Measurements from ENCODE around the gene GFOD2. TPM values are rescaled to one million over a fixed set of nuclear protein-coding genes. Genes with fewer than 3 reads are reported as not detected.

Gene GFOD2
- total and polyA plus RNA-seq, 2 experiments from 2014 or later, result 11.4 to 17.5 TPM

DNA sequence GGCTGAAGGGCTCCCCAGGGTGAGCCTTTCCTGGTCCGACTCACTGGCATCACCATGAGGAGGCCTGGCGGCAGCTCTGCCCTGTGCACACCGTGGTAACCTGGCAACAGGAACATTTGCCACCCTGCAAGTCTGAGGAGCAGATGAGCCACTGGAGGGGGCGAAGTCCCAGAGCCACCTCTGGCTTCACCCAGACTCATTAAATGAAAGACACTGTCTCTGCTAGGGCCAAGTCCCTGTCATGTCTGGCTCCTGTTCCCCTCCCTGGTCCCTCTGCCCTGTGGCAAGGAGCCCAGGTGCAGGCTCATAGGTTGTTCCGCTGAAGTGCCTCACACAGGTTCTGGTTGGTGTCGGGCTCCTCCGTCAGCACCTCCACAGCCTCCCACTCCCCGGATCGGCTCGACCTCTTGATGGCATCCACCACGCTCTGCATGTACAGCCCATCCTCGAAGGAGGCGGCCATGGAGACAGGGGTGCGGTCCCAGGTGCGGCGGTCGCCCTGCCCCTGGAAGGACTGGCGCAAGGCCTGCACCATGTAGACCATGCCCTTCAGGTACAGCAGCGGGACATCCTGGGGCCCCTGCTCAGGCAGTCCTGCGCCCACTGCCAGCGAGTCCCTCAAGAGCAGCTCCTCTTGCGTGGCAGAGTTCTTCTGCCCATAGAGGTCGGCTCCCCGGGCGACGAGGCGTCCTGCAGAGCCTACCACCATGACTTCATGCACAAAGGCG is 44.1 kb downstream of the GFOD2 start:
- no peaks in the 10 kb centered on the region for H3K9me3 ChIP-seq (ENCODE audit: low read depth)
- WGBS, 2 experiments (ENCODE audit: low coverage in 1 of 2, low lambda C conversion rate in 2 of 2, missing lambda C conversion rate in 2 of 2), result 93 to 95% methylated on average over 27 to 28 of the region's 28 CpGs

DNA sequence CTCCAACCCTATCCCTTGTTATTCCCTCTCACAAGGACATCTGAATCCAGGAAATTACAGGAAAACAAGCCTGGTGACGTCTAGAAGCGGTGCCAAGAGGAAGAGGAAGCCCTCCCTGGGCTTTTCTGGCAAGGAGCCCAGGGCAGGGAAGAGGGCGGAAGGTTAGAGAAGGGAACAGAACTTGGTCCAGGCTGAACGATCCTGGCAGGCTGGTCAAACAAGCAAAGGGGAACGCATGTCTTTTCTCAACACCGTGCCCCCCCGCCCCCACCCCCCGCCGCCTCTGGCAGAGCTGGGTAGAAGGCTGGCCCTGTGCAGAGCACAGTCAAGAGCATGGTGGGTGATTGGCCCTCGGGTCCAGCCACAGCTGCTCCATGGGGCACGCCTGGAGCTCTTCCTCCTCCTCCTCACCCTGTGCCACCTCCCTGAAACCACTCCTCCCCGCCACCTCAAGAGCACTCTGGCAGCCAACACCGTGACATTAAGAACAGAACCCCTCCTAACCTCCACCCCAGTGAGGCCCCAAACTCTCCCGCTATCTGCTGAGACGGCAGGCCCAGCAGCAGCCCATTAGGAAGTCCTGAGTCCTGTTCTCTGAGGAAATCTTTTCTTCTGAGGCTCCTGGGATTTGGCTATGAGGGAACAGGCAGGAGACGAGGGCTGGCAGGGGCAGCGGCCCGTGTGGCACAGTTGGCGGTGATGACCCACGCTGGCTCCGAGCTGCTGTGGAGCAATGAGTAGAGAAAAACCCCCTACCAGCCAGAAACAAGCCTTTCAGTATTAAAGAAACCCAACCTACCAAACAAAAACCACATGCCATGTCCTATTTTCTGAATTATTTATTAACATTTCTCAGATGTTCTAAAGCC is 45.2 kb downstream of the GFOD2 start:
- Histone ChIP-seq H3K27ac (no peak overlapping the region), H3K4me3 (no peak overlapping the region), H4K20me1 (ENCODE audit: insufficient read depth) (no peaks in the 10 kb centered on the region), H3K4me2 (ENCODE audit: unreplicated experiment) (no peak overlapping the region), H3K9me3 (ENCODE audit: low read depth) (no peaks in the 10 kb centered on the region), H2AFZ (no peak overlapping the region), H3K9ac (no peak overlapping the region), H3K9me2 (ENCODE audit: insufficient read depth) (no peaks in the 10 kb centered on the region), H3K79me2 (ENCODE audit: insufficient read depth) (no peaks in the 10 kb centered on the region), H3K4me1 (ENCODE audit: insufficient read depth) (no peaks in the 10 kb centered on the region), H3K27me3 (replicated peaks; ENCODE audit: insufficient read depth) (no peaks in the 10 kb centered on the region), H3K36me3 (ENCODE audit: low read depth) (no peaks in the 10 kb centered on the region), H3F3A (ENCODE audit: insufficient read depth) (no peaks in the 10 kb centered on the region)
- in situ Hi-C loops (cut with MboI), result loop anchor here (10.0 kb wide), 1 partner anchor 131 kb away; the partner anchor contains the start of genes RANBP10 and TSNAXIP1
- TF ChIP-seq EZH2phosphoT487 (IDR thresholded peaks at IDR 0.05; ENCODE audit: insufficient read depth, low read depth) (no peak), EZH2 (IDR thresholded peaks at IDR 0.05; ENCODE audit: insufficient read depth, poor library complexity, severe bottlenecking) (no peak)
- DNase-seq, result no peak
- WGBS, 2 experiments (ENCODE audit: low coverage in 1 of 2, low lambda C conversion rate in 2 of 2, missing lambda C conversion rate in 2 of 2), result 35 to 36% methylated on average over 17 to 21 of the region's 21 CpGs

More for the DNA sequence above, 44.1 kb downstream of the GFOD2 start:
- Histone ChIP-seq H3K36me3 (ENCODE audit: low read depth) (no peaks in the 10 kb centered on the region), H3K9me2 (ENCODE audit: insufficient read depth) (no peaks in the 10 kb centered on the region), H3K4me2 (ENCODE audit: unreplicated experiment) (no peak overlapping the region), H3K79me2 (ENCODE audit: insufficient read depth) (no peaks in the 10 kb centered on the region), H3K4me1 (ENCODE audit: insufficient read depth) (no peaks in the 10 kb centered on the region), H3K27me3 (replicated peaks; ENCODE audit: insufficient read depth) (no peaks in the 10 kb centered on the region), H4K20me1 (ENCODE audit: insufficient read depth) (no peaks in the 10 kb centered on the region), H3K9ac (no peak overlapping the region), H2AFZ (no peak overlapping the region), H3K27ac (no peak overlapping the region), H3F3A (ENCODE audit: insufficient read depth) (no peaks in the 10 kb centered on the region), H3K4me3 (no peak overlapping the region)
- TF ChIP-seq EZH2phosphoT487 (IDR thresholded peaks at IDR 0.05; ENCODE audit: insufficient read depth, low read depth), result no peak
- no peak for DNase-seq
- in situ Hi-C loops (cut with MboI), result loop anchor here (10.0 kb wide), 1 partner anchor 130 kb away; the partner anchor contains the start of genes RANBP10 and TSNAXIP1

DNA sequence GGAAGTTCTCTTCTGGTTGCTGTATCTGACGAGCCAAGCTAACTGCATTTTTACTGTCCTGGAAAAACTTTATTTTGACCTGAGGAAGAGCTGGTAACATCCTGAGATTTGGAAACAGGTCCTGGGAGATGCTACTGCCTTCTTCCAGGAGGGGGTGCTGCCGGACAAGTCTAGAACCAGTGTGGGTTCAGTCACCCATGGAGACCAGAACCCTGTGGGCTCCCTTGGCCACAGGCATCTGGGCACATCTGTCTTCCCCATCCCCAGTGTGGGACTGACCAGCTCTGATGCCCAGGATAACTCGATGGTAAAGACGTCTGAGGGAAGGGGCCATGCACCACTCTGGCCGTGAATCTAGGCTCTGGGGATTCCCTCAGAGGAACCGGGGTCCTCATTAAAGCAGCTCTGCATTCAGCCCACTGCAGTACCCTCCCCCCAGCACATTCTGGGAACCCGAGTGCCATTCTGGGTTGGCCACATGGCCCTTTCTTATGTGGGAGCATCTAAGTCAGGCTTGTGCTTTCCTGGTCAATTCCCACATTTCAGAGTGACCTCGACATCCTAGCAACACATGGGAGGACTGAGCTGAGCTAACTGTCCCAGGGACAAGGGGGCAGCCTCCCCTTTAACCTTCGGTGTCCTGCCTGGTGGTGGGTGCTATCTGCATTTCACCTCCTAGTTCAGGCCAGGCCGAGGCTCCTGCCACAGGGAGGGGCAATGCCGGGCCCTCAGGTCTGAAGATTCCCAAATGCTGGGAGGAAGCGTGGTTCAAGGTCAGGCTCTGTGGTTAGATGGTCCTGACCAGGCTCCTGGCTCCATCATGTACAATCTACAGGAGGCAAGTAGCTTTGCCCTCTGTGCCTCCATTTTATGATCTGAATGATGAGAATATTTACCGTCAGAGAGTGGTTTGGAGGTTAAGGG is 46.1 kb downstream of the GFOD2 start:
- no peaks in the 10 kb centered on the region for H4K20me1 ChIP-seq (ENCODE audit: insufficient read depth)
- no peak overlapping the region for H3K27ac ChIP-seq
- no peaks in the 10 kb centered on the region for H3F3A ChIP-seq (ENCODE audit: insufficient read depth)
- no peaks in the 10 kb centered on the region for H3K27me3 ChIP-seq (replicated peaks; ENCODE audit: insufficient read depth)
- H3K79me2 ChIP-seq (ENCODE audit: insufficient read depth), result no peaks in the 10 kb centered on the region
- peak; percentile 87 for DNase-seq
- H3K36me3 ChIP-seq (ENCODE audit: low read depth), result no peaks in the 10 kb centered on the region
- H3K4me3 ChIP-seq, result no peak overlapping the region
- in situ Hi-C loops (cut with MboI), result loop anchor here (10.0 kb wide), 1 partner anchor 132 kb away; the partner anchor contains the start of genes RANBP10 and TSNAXIP1
- H3K9ac ChIP-seq, result no peak overlapping the region
- H2AFZ ChIP-seq, result no peak overlapping the region
- TF ChIP-seq EZH2phosphoT487 (IDR thresholded peaks at IDR 0.05; ENCODE audit: insufficient read depth, low read depth) (no peak), EZH2 (IDR thresholded peaks at IDR 0.05; ENCODE audit: insufficient read depth, poor library complexity, severe bottlenecking) (no peak)
- 57 to 66% methylated on average over 13 of the region's 13 CpGs for WGBS, 2 experiments (ENCODE audit: low coverage in 1 of 2, low lambda C conversion rate in 2 of 2, missing lambda C conversion rate in 2 of 2)
- H3K4me2 ChIP-seq (ENCODE audit: unreplicated experiment), result no peak overlapping the region
- H3K9me3 ChIP-seq (ENCODE audit: low read depth), result no peaks in the 10 kb centered on the region
- H3K9me2 ChIP-seq (ENCODE audit: insufficient read depth), result no peaks in the 10 kb centered on the region
- H3K4me1 ChIP-seq (ENCODE audit: insufficient read depth), result no peaks in the 10 kb centered on the region

DNA sequence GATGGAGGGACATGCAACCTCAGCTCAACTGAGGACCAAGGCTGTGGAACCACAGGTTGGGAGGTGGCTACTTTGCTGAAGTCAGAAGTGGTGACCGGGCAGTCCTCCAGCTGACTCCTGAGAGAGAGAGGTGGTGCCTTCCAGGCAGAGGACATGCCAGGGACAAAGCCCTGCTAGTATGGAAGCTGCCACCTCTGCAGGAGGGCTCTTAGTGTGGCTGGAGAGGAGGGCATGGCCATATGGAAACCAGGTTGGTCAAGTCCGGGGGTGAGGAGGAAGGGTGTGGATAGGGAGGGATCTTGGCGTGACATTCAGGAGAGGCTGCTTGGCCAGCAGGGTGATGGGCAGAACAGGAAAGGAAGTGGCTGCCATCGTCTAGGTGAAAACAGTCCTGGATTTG is 46.8 kb downstream of the GFOD2 start:
- Histone ChIP-seq H4K20me1 (ENCODE audit: insufficient read depth) (no peaks in the 10 kb centered on the region), H3K4me3 (no peak overlapping the region), H3K4me2 (ENCODE audit: unreplicated experiment) (no peak overlapping the region), H3K4me1 (ENCODE audit: insufficient read depth) (peaks cover 4% of the 10 kb centered on the region; the same call in 1 of the 2 replicates), H3K79me2 (ENCODE audit: insufficient read depth) (no peaks in the 10 kb centered on the region), H3K36me3 (ENCODE audit: low read depth) (no peaks in the 10 kb centered on the region), H3K9me2 (ENCODE audit: insufficient read depth) (no peaks in the 10 kb centered on the region), H3K9ac (no peak overlapping the region), H3K27me3 (replicated peaks; ENCODE audit: insufficient read depth) (no peaks in the 10 kb centered on the region), H3K9me3 (ENCODE audit: low read depth) (no peaks in the 10 kb centered on the region), H3K27ac (no peak overlapping the region), H2AFZ (no peak overlapping the region), H3F3A (ENCODE audit: insufficient read depth) (no peaks in the 10 kb centered on the region)
- TF ChIP-seq EZH2phosphoT487 (IDR thresholded peaks at IDR 0.05; ENCODE audit: insufficient read depth, low read depth) (no peak), EZH2 (IDR thresholded peaks at IDR 0.05; ENCODE audit: insufficient read depth, poor library complexity, severe bottlenecking) (no peak)
- DNase-seq, result no peak
- in situ Hi-C loops (cut with MboI), result loop anchor here (10.0 kb wide), 1 partner anchor 132 kb away; the partner anchor contains the start of genes RANBP10 and TSNAXIP1
- 16 to 33% methylated on average over 3 to 4 of the region's 4 CpGs for WGBS, 2 experiments (ENCODE audit: low coverage in 1 of 2, low lambda C conversion rate in 2 of 2, missing lambda C conversion rate in 2 of 2)
